ENCODE measurements around the gene EDEM3. TPM values are rescaled to one million over a fixed set of nuclear protein-coding genes. Genes with fewer than 3 reads are reported as not detected.

EDEM3 gene
- polyA plus RNA-seq, 1 experiment = 10.4 TPM

DNA sequence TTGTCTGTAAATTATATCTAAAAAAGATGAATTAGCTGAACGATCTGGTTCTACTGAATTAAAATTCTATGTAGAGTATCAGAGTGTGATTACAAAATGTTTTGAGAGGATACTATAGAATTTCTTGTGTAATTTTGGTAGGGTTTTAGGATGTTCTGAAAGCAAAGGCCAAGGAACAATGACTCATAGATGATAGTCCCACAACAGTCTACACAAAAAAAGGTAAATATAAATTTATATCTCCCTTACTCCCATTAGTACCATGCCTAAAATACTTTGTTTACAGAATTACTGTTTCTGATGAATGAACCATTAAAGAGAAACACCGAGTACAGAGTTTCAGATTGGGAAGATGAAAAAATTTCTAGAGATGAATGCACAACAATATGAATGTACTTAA lies 9.5 kb downstream of the EDEM3 start:
- Histone ChIP-seq H3K27me3 (ENCODE audit: control insufficient read depth, insufficient read depth, low read length) (no peaks in the 10 kb centered on the region), H3K36me3 (ENCODE audit: control insufficient read depth, insufficient read depth, low read length) (no peaks in the 10 kb centered on the region), H3K4me3 (ENCODE audit: low read depth, low read length) (no peak overlapping the region)
- TF ChIP-seq, protein P1, sequence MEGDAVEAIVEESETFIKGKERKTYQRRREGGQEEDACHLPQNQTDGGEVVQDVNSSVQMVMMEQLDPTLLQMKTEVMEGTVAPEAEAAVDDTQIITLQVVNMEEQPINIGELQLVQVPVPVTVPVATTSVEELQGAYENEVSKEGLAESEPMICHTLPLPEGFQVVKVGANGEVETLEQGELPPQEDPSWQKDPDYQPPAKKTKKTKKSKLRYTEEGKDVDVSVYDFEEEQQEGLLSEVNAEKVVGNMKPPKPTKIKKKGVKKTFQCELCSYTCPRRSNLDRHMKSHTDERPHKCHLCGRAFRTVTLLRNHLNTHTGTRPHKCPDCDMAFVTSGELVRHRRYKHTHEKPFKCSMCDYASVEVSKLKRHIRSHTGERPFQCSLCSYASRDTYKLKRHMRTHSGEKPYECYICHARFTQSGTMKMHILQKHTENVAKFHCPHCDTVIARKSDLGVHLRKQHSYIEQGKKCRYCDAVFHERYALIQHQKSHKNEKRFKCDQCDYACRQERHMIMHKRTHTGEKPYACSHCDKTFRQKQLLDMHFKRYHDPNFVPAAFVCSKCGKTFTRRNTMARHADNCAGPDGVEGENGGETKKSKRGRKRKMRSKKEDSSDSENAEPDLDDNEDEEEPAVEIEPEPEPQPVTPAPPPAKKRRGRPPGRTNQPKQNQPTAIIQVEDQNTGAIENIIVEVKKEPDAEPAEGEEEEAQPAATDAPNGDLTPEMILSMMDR (IDR thresholded peaks at IDR 0.05; ENCODE audit: insufficient read depth, low read depth, low read length) = no peak
- CTCF ChIA-PET = no interaction called here
- POLR2A ChIA-PET = no interaction called here
- no peak for DNase-seq (ENCODE audit: low read depth)

DNA sequence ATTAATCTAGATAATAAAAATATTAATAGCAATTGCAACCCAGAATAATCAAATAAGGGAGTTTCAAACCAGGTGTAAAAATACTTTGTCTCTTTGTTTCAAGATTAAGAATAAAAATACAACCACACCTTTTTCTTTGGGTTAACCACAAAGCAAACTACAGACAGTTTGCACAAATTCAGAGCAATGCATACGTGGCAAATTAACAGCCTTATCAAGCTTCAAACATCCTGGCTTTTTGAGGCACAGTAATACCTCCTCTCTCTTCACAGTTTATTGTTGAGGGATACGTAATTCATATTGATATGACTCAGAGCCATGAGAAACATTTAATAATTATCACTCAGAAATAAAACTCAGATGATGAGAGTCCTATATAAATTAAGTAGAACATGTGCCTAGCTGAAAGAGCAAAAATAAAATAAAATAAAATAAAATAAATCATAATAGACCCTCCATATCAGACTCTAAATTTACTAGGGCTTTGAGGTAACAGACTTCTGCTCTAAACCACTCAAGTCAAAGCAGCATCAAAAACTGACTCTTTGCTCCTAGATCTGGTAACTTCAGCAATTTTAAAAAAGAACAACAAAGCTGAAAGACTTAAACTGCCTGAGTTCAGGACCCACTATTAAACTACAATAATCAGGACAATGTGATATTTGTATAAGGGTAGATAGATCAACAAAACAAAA lies 11.4 kb downstream of the EDEM3 start:
- ChIA-PET CTCF (no interaction called here), POLR2A (no interaction called here)
- no peak for DNase-seq (ENCODE audit: low read depth)
- TF ChIP-seq, protein P1 (IDR thresholded peaks at IDR 0.05; ENCODE audit: insufficient read depth, low read depth, low read length) = no peak
- H3K27me3 ChIP-seq (ENCODE audit: control insufficient read depth, insufficient read depth, low read length) = no peaks in the 10 kb centered on the region
- no peaks in the 10 kb centered on the region for H3K36me3 ChIP-seq (ENCODE audit: control insufficient read depth, insufficient read depth, low read length)
- H3K4me3 ChIP-seq (ENCODE audit: low read depth, low read length) = no peak overlapping the region

DNA sequence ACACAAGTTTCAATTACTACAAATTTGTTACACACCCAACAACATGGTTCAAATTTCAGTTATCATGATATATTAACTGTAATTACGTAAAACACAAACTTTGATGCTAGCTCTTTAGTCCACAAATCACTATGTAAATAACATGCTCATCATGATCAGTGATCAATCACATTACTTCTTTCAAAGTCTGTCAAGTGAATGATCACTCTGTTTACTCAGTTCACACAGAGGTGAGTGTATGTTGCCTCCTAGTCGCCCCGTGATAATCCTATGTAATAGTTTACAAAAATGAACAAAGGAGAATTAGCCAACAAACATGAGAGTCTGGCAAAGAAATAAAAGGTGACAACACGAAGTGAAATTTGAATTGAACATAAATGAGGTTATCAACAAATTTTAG lies 14.3 kb downstream of the EDEM3 start:
- no peak overlapping the region for H3K4me3 ChIP-seq (ENCODE audit: low read depth, low read length)
- DNase-seq (ENCODE audit: low read depth) = no peak
- ChIA-PET CTCF (no interaction called here), POLR2A (no interaction called here)
- no peaks in the 10 kb centered on the region for H3K27me3 ChIP-seq (ENCODE audit: control insufficient read depth, insufficient read depth, low read length)
- no peaks in the 10 kb centered on the region for H3K36me3 ChIP-seq (ENCODE audit: control insufficient read depth, insufficient read depth, low read length)
- TF ChIP-seq, protein P1 (IDR thresholded peaks at IDR 0.05; ENCODE audit: insufficient read depth, low read depth, low read length) = no peak

DNA sequence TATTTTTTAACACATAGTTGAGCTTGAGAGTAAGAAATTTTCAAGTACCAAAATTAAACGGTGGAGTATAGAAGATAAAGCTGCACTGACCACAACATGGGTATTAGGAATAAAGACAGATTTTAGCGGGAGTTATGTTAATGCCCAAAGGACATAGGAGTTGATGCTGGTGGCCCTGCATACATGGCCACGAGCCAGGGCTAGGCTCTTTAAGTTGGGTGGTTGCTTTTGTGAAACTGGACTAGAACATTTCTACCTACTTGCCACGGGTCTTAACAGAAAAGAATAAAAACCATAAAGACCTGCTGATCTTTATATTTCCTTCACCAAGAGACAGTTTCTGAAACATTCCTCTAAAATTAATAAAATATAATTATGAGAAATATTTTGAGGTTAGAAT lies 14.9 kb downstream of the EDEM3 start:
- ChIA-PET CTCF (no interaction called here), POLR2A (no interaction called here)
- H3K4me3 ChIP-seq (ENCODE audit: low read depth, low read length) = no peak overlapping the region
- no peak for DNase-seq (ENCODE audit: low read depth)
- no peaks in the 10 kb centered on the region for H3K27me3 ChIP-seq (ENCODE audit: control insufficient read depth, insufficient read depth, low read length)
- H3K36me3 ChIP-seq (ENCODE audit: control insufficient read depth, insufficient read depth, low read length) = peaks cover 2% of the 10 kb centered on the region
- TF ChIP-seq, protein P1 (IDR thresholded peaks at IDR 0.05; ENCODE audit: insufficient read depth, low read depth, low read length) = no peak

DNA sequence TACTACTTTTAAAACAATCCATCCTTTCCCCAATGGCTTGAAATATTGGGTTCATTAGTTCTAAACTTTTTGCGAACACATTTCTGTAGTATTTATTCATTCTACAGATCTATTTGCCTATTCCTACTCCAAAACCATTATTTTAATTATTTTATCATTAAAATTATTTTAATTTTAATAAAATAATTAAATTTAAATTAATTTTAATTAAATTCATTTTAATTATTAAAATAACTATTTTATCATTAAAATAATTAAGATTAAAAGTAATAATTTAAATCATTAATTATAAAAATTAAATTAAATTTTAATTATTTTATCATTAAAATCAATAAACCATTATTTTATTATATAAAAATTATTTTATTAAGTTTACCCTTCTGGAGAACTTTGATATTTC lies 15.6 kb downstream of the EDEM3 start:
- H3K36me3 ChIP-seq (ENCODE audit: control insufficient read depth, insufficient read depth, low read length) = peaks cover 3% of the 10 kb centered on the region

More for the DNA sequence above, 15.6 kb downstream of the EDEM3 start:
- CTCF ChIA-PET = no interaction called here
- Histone ChIP-seq H3K27me3 (ENCODE audit: control insufficient read depth, insufficient read depth, low read length) (no peaks in the 10 kb centered on the region), H3K4me3 (ENCODE audit: low read depth, low read length) (no peak overlapping the region)
- TF ChIP-seq, protein P1 (IDR thresholded peaks at IDR 0.05; ENCODE audit: insufficient read depth, low read depth, low read length) = no peak
- POLR2A ChIA-PET = no interaction called here
- DNase-seq (ENCODE audit: low read depth) = no peak

All from BJ (cell line).